H1 (cell line): ENCODE measurements around the gene LCE3B.

Experiments used
- BCL11A ChIP-seq, 2 experiments: IDR thresholded peaks; one replicate each; pipeline ENCODE4 v1.6.1; 2011; ENCODE audit warnings: low read depth in 2 of 2, low read length in 2 of 2, mild to moderate bottlenecking in 2 of 2
- E2F6 ChIP-seq: IDR thresholded peaks from 2 replicates; pipeline ENCODE4 v1.6.1; 2012; ENCODE audit warnings: inconsistent platforms
- JUN ChIP-seq: IDR thresholded peaks from 2 replicates; pipeline ENCODE4 v1.6.1; 2011; ENCODE audit warnings: low read depth, mild to moderate bottlenecking, improper control_type of control experiment, low read length
- RNF2 ChIP-seq: fragments of 200-900, 300-1000 bp; sonication (generic); IDR thresholded peaks from 2 replicates; pipeline ENCODE4 v1.7.1; 2016; ENCODE audit warnings: borderline replicate concordance, low read depth, mild to moderate bottlenecking, antibody characterized with exemption, low read length; ENCODE audit not compliant: poor library complexity, severe bottlenecking; ENCODE audit errors: missing control alignments
- TAF1 ChIP-seq: IDR thresholded peaks from 2 replicates; pipeline ENCODE4 v1.6.1; 2011; ENCODE audit warnings: mild to moderate bottlenecking, low read depth, low read length
- TCF12 ChIP-seq: IDR thresholded peaks from 2 replicates; pipeline ENCODE4 v1.6.1; 2011; ENCODE audit warnings: low read depth, mild to moderate bottlenecking, low read length
- YY1 ChIP-seq: IDR thresholded peaks from 2 replicates; pipeline ENCODE4 v1.6.1; 2011; ENCODE audit warnings: low read depth, mild to moderate bottlenecking, low read length
- TF ChIP-seq, protein P1 (sequence below): IDR thresholded peaks from 2 replicates; pipeline ENCODE4 v1.6.1; 2011; ENCODE audit warnings: low read depth, mild to moderate bottlenecking, low read length; ENCODE audit not compliant: insufficient read depth
- TF ChIP-seq, protein P2 (sequence below), 3 experiments: IDR thresholded peaks; 1 replicate in 2 of 3; 2 replicates in 1 of 3; pipeline versions ENCODE4 v1.5.1 to v1.6.1; 2011; ENCODE audit warnings: low read length in 3 of 3, mild to moderate bottlenecking in 3 of 3, inconsistent platforms in 2 of 3, low read depth in 1 of 3, moderate library complexity in 1 of 3; ENCODE audit not compliant: insufficient read depth in 1 of 3; ENCODE audit errors: control extremely low read depth in 1 of 3

GRCh38 chr1:152656459-152656858 is 42.8 kb downstream of the LCE3B start:
- TF ChIP-seq RNF2, result no peak
- TF ChIP-seq, protein P1, sequence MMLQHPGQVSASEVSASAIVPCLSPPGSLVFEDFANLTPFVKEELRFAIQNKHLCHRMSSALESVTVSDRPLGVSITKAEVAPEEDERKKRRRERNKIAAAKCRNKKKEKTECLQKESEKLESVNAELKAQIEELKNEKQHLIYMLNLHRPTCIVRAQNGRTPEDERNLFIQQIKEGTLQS, result no peak
- TF ChIP-seq JUN, result no peak
- TF ChIP-seq TCF12, result no peak
- TF ChIP-seq, protein P2, sequence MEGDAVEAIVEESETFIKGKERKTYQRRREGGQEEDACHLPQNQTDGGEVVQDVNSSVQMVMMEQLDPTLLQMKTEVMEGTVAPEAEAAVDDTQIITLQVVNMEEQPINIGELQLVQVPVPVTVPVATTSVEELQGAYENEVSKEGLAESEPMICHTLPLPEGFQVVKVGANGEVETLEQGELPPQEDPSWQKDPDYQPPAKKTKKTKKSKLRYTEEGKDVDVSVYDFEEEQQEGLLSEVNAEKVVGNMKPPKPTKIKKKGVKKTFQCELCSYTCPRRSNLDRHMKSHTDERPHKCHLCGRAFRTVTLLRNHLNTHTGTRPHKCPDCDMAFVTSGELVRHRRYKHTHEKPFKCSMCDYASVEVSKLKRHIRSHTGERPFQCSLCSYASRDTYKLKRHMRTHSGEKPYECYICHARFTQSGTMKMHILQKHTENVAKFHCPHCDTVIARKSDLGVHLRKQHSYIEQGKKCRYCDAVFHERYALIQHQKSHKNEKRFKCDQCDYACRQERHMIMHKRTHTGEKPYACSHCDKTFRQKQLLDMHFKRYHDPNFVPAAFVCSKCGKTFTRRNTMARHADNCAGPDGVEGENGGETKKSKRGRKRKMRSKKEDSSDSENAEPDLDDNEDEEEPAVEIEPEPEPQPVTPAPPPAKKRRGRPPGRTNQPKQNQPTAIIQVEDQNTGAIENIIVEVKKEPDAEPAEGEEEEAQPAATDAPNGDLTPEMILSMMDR (IDR thresholded peaks at IDR 0.05; ENCODE audit: control extremely low read depth in 1 of 3, insufficient read depth in 1 of 3, low read depth in 1 of 3, low read length in 3 of 3), result no peak
- TF ChIP-seq TAF1, result no peak
- no peak for TF ChIP-seq YY1
- TF ChIP-seq E2F6, result no peak
- no peak for TF ChIP-seq BCL11A (IDR thresholded peaks at IDR 0.05; ENCODE audit: low read depth in 2 of 2, low read length in 2 of 2)
